Activated T-cell treated with anti-CD3 and anti-CD28 coated beads, Interleukin-2, amount 50 U/mL, for 4 hours (primary cell): ENCODE results near the gene DPYD. TPM values are rescaled to one million over a fixed set of nuclear protein-coding genes. Genes with fewer than 3 reads are reported as not detected.

ENCODE experiments used
- ATAC-seq, 2 donors: fragments of 200-7000 bp; cut with Tn5 transposase; one replicate each; pipeline ENCODE4 v1.10.0; 2021
- DNase-seq: peaks from one replicate; pipeline ENCODE4 v3.0.0-alpha.2; 2020
- H3K27me3 Mint-ChIP-seq: one replicate; pipeline ENCODE4 v1.8.0; 2021; ENCODE audit warnings: low read depth, mixed read lengths
- H3K36me3 Mint-ChIP-seq: one replicate; pipeline ENCODE4 v1.8.0; 2022; ENCODE audit warnings: mixed read lengths; ENCODE audit not compliant: insufficient read depth
- H3K4me1 Mint-ChIP-seq: one replicate; pipeline ENCODE4 v1.8.0; 2021; ENCODE audit warnings: low read depth, mixed read lengths
- H3K4me3 Mint-ChIP-seq: one replicate; pipeline ENCODE4 v1.8.0; 2021; ENCODE audit warnings: mild to moderate bottlenecking, moderate library complexity, mixed read lengths
- H3K9me3 Mint-ChIP-seq: one replicate; pipeline ENCODE4 v1.8.0; 2021; ENCODE audit warnings: mixed read lengths
- total RNA-seq, 3 donors: library from RNA; stranded (reverse); gene quantifications; one replicate each; pipeline ENCODE4 v1.2.1, GENCODE V29; 2021

Gene DPYD
- total RNA-seq, 3 donors from 2014 or later: 2.1 to 3.5 (median 2.8) TPM

- H3K4me1 Mint-ChIP-seq: no peaks in the 10 kb centered on the region
- DNase-seq (no peak), ATAC-seq (no peak)
- no peaks in the 10 kb centered on the region for H3K27me3 Mint-ChIP-seq
- H3K4me3 Mint-ChIP-seq: no peak overlapping the region
- H3K9me3 Mint-ChIP-seq: no peaks in the 10 kb centered on the region
- H3K36me3 Mint-ChIP-seq: peaks cover 11% of the 10 kb centered on the region
Observed at GRCh38 chr1:97073169-97073568, 847.7 kb downstream of the DPYD start.

DNA sequence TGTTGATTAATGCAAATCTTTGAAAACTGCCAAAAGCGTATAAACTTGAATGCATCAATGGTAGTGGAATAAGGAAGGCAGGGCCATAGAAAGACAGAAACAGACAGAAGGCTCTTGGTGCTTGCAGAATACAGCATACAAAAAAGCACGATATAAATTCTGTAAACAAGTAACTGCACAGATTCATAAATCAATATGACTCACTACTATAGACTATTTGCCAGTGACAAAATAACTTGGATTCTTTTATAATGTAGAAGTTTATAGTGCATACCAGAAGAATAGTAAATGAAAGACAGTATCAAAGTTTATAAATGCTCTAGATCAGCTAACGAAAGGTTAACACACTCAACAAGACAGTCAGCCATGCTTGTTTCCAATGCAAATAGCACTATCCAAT lies 849.7 kb downstream of the DPYD start:
- Mint-ChIP-seq H3K27me3 (no peaks in the 10 kb centered on the region), H3K9me3 (peaks cover 4% of the 10 kb centered on the region), H3K36me3 (peaks cover 2% of the 10 kb centered on the region), H3K4me3 (no peak overlapping the region), H3K4me1 (no peaks in the 10 kb centered on the region)
- DNase-seq: no peak
- ATAC-seq: no peak

DNA sequence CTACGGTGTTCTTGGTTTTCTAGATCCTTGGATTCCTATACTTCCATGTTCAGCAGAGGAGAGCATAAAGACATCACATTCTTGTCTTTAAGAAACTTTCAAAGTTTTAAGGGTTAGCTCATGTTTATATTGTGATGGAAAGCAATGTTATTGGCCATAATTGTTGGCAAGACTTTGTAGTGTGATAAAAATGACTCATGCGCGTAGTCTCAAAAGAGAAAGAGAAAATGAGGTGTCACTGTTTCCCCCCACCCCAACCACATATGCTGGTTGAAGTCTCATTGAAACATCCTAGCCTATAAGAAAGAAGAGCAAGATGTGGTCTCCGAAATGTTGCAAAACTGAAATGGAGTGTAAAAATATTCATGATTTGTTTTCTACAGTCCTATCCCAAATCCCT lies 850.5 kb downstream of the DPYD start:
- no peaks in the 10 kb centered on the region for H3K27me3 Mint-ChIP-seq
- DNase-seq (no peak), ATAC-seq (no peak)
- H3K4me1 Mint-ChIP-seq: no peaks in the 10 kb centered on the region
- H3K9me3 Mint-ChIP-seq: peaks cover 4% of the 10 kb centered on the region
- H3K4me3 Mint-ChIP-seq: no peak overlapping the region
- H3K36me3 Mint-ChIP-seq: peaks cover 2% of the 10 kb centered on the region

- no peaks in the 10 kb centered on the region for H3K27me3 Mint-ChIP-seq
- no peak for ATAC-seq
- no peak for DNase-seq
- peaks cover 4% of the 10 kb centered on the region for H3K9me3 Mint-ChIP-seq
- H3K4me1 Mint-ChIP-seq: no peaks in the 10 kb centered on the region
- no peak overlapping the region for H3K4me3 Mint-ChIP-seq
- H3K36me3 Mint-ChIP-seq: no peaks in the 10 kb centered on the region
Observed at GRCh38 chr1:97069312-97069711, 851.5 kb downstream of the DPYD start.

DNA sequence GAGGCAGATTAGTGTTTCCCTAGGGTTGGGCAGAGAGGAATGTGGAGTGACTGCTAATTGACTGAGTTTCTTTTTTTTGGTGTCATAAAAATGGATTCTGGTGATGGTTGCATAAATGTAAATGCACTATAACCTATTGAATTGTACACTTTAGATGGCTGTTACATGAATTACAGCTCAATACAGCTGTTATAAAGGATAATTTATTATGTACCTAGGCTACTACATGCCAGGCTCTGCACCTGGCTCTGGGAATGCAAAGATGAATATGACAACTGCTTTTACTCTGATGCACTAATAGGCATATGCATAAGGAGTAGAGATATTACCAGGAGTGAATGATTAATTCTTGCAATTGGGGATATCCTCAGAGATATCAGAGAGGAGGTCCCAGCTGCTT lies 854.0 kb downstream of the DPYD start:
- DNase-seq (no peak), ATAC-seq (no peak)
- Mint-ChIP-seq H3K9me3 (peaks cover 6% of the 10 kb centered on the region), H3K27me3 (no peaks in the 10 kb centered on the region), H3K36me3 (no peaks in the 10 kb centered on the region), H3K4me3 (no peak overlapping the region), H3K4me1 (no peaks in the 10 kb centered on the region)

GRCh38 chr1:97063532-97063931 lies 857.3 kb downstream of the DPYD start:
- no peaks in the 10 kb centered on the region for H3K36me3 Mint-ChIP-seq
- H3K4me1 Mint-ChIP-seq: no peaks in the 10 kb centered on the region
- ATAC-seq: no peak

GRCh38 chr1:97061604-97062003 lies 859.2 kb downstream of the DPYD start:
- H3K27me3 Mint-ChIP-seq: peaks cover 1% of the 10 kb centered on the region
- H3K36me3 Mint-ChIP-seq: no peaks in the 10 kb centered on the region
- ATAC-seq (no peak), DNase-seq (no peak)
- H3K9me3 Mint-ChIP-seq: peaks cover 15% of the 10 kb centered on the region
- no peak overlapping the region for H3K4me3 Mint-ChIP-seq
- H3K4me1 Mint-ChIP-seq: no peaks in the 10 kb centered on the region

More at GRCh38 chr1:97063532-97063931, 857.3 kb downstream of the DPYD start:
- no peak overlapping the region for H3K4me3 Mint-ChIP-seq
- H3K27me3 Mint-ChIP-seq: peaks cover 1% of the 10 kb centered on the region
- no peak for DNase-seq
- H3K9me3 Mint-ChIP-seq: peaks cover 6% of the 10 kb centered on the region

DNA sequence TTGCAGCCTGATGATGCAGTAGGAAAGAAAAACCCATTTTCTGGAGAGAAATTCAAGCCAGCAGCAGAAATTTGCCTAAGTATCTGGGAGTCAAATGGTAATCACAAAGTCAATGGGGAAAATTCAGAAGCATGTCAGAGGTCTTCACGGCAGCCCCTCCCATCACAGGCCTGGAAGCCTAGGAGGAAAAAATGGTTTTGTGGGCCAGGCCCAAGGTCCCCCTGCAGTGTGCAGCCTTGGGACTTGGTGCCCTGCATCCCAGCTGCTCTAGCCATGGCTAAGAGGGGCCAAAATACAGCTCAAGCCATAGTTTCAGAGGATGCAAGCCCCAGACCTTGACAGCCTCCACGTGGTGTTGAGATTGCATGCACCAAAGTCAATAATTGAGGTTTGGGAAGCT lies 864.4 kb downstream of the DPYD start:
- peaks cover 1% of the 10 kb centered on the region for H3K27me3 Mint-ChIP-seq
- ATAC-seq (no peak), DNase-seq (no peak)
- H3K4me1 Mint-ChIP-seq: no peaks in the 10 kb centered on the region
- no peaks in the 10 kb centered on the region for H3K36me3 Mint-ChIP-seq
- no peak overlapping the region for H3K4me3 Mint-ChIP-seq
- peaks cover 19% of the 10 kb centered on the region for H3K9me3 Mint-ChIP-seq

- no peak for ATAC-seq
Observed at GRCh38 chr1:97053268-97053667, 867.6 kb downstream of the DPYD start.

GRCh38 chr1:97051823-97052222 lies 869.0 kb downstream of the DPYD start:
- no peak overlapping the region for H3K4me3 Mint-ChIP-seq
- ATAC-seq (no peak), DNase-seq (no peak)
- no peaks in the 10 kb centered on the region for H3K27me3 Mint-ChIP-seq
- no peaks in the 10 kb centered on the region for H3K4me1 Mint-ChIP-seq
- H3K36me3 Mint-ChIP-seq: no peaks in the 10 kb centered on the region
- H3K9me3 Mint-ChIP-seq: peaks cover 9% of the 10 kb centered on the region

More at GRCh38 chr1:97053268-97053667, 867.6 kb downstream of the DPYD start:
- peaks cover 19% of the 10 kb centered on the region for H3K9me3 Mint-ChIP-seq
- H3K4me1 Mint-ChIP-seq: no peaks in the 10 kb centered on the region
- no peak for DNase-seq
- H3K36me3 Mint-ChIP-seq: no peaks in the 10 kb centered on the region
- H3K27me3 Mint-ChIP-seq: no peaks in the 10 kb centered on the region
- H3K4me3 Mint-ChIP-seq: no peak overlapping the region

DNA sequence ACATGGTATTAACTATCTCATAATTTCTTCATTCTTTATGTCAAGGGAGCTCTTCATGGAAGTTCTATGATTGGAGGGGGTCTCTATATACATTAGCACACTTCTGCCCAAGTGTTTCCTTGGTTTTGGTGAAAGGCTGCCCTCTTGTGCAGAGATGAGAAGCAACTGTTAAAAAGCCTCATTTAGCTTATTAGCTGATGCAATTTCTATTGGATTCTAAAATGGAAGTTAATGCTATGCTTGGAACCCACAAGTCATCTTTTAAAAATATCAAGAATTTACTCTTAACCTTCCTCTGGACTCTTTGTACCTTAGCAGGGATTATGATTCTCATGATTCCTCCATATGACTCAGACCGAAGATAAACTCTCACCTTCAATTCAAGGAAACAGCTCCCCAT lies 870.3 kb downstream of the DPYD start:
- H3K27me3 Mint-ChIP-seq: peaks cover 6% of the 10 kb centered on the region
- DNase-seq (no peak), ATAC-seq (no peak)
- H3K4me1 Mint-ChIP-seq: no peaks in the 10 kb centered on the region
- H3K4me3 Mint-ChIP-seq: no peak overlapping the region
- peaks cover under 1% of the 10 kb centered on the region for H3K9me3 Mint-ChIP-seq
- no peaks in the 10 kb centered on the region for H3K36me3 Mint-ChIP-seq

DNA sequence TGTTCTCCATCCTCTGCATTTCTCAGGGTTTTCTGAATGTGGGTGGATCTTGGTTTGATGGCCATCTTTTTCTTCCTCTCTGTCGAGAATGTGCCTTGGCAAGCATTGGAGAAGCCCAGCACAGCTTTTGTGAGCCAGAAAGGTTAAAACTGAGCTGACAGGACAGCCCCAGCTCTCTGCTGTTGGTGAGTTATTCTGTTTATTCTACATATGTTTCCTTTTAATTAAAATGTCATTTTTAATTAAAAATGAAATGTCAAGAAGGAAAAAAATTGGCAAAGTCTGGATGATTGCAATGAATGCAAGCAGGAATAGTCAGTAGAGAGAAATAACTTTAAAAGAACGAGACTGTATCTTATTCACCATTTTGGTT lies 873.4 kb downstream of the DPYD start:
- no peaks in the 10 kb centered on the region for H3K4me1 Mint-ChIP-seq
- no peak overlapping the region for H3K4me3 Mint-ChIP-seq
- peaks cover 6% of the 10 kb centered on the region for H3K27me3 Mint-ChIP-seq
- ATAC-seq: no peak
- H3K9me3 Mint-ChIP-seq: peaks cover 8% of the 10 kb centered on the region
- no peaks in the 10 kb centered on the region for H3K36me3 Mint-ChIP-seq
- DNase-seq: no peak

- H3K27me3 Mint-ChIP-seq: peaks cover 6% of the 10 kb centered on the region
- no peak for ATAC-seq
- no peak for DNase-seq
- H3K4me1 Mint-ChIP-seq: no peaks in the 10 kb centered on the region
- H3K36me3 Mint-ChIP-seq: no peaks in the 10 kb centered on the region
- peaks cover 12% of the 10 kb centered on the region for H3K9me3 Mint-ChIP-seq
- no peak overlapping the region for H3K4me3 Mint-ChIP-seq
Observed at GRCh38 chr1:97046765-97047420, 873.9 kb downstream of the DPYD start.

DNA sequence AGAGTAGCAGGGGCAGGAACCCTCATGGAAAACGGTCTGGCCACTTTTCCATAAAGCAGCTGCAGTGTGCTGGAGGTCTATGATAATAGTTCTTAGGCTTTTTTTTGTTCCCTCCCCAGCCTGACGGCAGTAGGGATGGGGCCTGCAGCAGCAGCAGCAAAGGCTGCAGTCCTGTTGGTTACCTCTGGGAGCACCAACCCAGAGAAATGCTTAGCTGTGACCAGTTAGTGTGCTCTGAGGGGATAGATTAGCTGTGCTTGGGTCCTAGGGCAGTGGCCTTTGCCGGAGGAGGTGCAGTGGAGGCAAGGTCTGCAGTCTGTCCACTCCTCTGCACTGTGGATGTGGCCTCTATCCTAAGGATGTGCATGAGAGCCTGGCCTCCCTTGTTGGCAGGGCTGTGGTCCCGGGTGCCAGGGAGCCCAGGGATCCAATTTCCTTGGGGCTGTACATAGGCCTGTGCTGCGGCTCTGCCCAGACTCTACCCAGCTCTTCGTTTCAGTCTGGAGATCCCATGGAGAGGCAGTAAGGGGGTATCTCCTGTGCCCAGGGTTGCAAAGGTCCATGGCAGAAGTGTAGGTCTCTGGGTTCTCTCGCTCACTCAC lies 876.6 kb downstream of the DPYD start:
- no peak for ATAC-seq

DNA sequence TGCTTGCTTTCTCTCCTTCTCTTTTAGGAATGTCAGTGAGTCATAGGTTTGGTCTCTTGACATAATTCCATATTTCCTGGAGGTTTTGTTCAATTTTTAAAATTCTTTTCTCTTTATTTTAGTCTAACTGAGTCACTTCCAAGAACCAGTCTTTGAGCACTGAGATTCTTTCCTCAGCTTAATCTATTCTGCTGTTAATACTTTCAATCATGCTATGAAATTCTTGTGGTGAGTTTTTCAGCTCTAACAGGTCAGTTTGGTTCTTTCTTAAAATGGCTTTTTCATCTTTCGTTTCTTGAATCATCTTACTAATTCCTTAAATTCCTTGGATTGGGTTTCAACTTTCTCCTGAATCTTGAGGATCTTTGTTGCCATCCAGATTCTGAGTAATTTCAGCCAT lies 878.3 kb downstream of the DPYD start:
- Mint-ChIP-seq H3K27me3 (peaks cover 6% of the 10 kb centered on the region), H3K4me3 (no peak overlapping the region), H3K9me3 (peaks cover 28% of the 10 kb centered on the region), H3K4me1 (no peaks in the 10 kb centered on the region), H3K36me3 (no peaks in the 10 kb centered on the region)
- DNase-seq: no peak
- ATAC-seq: no peak

More for the DNA sequence above, 876.6 kb downstream of the DPYD start:
- Mint-ChIP-seq H3K4me3 (no peak overlapping the region), H3K36me3 (no peaks in the 10 kb centered on the region), H3K27me3 (peaks cover 6% of the 10 kb centered on the region), H3K4me1 (no peaks in the 10 kb centered on the region), H3K9me3 (peaks cover 21% of the 10 kb centered on the region)
- DNase-seq: no peak
